BLaER1 (cell line): ENCODE data around the gene PSMB8.
"Not testable (repeated sequence)": the region's sequence is repeated elsewhere in the genome, so short reads cannot be mapped to it uniquely, and the experiment has no call there.

ENCODE experiments used
- H3K27ac ChIP-seq: shearing (Covaris generic); formaldehyde crosslinking; 2 replicates; pipeline ENCODE4 v1.8.1; 2022
- H3K27me3 ChIP-seq: shearing (Covaris generic); formaldehyde crosslinking; 2 replicates; pipeline ENCODE4 v1.8.1; 2022
- H3K36me3 ChIP-seq: shearing (Covaris generic); formaldehyde crosslinking; 2 replicates; pipeline ENCODE4 v1.8.1; 2022
- H3K4me1 ChIP-seq: shearing (Covaris generic); formaldehyde crosslinking; 2 replicates; pipeline ENCODE4 v1.8.1; 2022
- H3K4me2 ChIP-seq: shearing (Covaris generic); formaldehyde crosslinking; 2 replicates; pipeline ENCODE4 v1.8.1; 2022
- H3K4me3 ChIP-seq: shearing (Covaris generic); formaldehyde crosslinking; 2 replicates; pipeline ENCODE4 v1.8.1; 2022
- H3K9ac ChIP-seq: shearing (Covaris generic); formaldehyde crosslinking; 2 replicates; pipeline ENCODE4 v1.8.1; 2022
- H3K9me3 ChIP-seq: shearing (Covaris generic); formaldehyde crosslinking; 2 replicates; pipeline ENCODE4 v1.8.1; 2022
- H4K20me1 ChIP-seq: shearing (Covaris generic); formaldehyde crosslinking; 2 replicates; pipeline ENCODE4 v1.8.1; 2022
- Cebpa-rat ChIP-seq: shearing (Covaris generic); IDR thresholded peaks from 2 replicates; pipeline ENCODE4 v1.8.1; 2022

Gene PSMB8

DNA sequence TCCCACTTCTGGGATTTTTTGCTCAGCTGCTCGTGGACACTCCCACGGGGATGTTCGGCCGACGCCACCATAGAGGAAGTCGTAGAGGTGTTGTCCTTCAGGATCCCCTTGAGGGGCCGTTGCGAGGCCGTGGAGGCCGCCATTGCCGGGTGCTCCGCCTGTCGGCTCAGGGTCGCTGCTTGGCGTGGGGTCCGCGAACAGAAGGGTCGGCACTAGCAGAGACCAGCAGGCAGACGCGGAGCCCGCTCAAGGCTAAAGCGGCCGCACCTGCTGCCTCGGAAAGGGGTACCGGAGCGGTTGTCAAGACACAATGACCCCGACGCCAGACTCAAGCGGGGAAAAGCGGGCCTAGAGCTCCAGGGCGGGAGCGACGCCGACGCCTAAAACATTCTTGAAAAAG, 35.8 kb upstream of the PSMB8 start:
- peaks cover 5% of the 10 kb centered on the region; the same call in 1 of the 2 replicates for H3K36me3 ChIP-seq
- no peak overlapping the region for H3K27ac ChIP-seq
- H3K4me3 ChIP-seq, result no peak overlapping the region
- no peaks in the 10 kb centered on the region for H3K9me3 ChIP-seq
- TF ChIP-seq Cebpa-rat, result no peak
- no peak overlapping the region for H3K4me2 ChIP-seq
- no peak overlapping the region for H3K9ac ChIP-seq
- H4K20me1 ChIP-seq, result no peaks in the 10 kb centered on the region
- no peaks in the 10 kb centered on the region for H3K27me3 ChIP-seq
- H3K4me1 ChIP-seq, result peaks cover 12% of the 10 kb centered on the region

- Histone ChIP-seq H3K4me2 (no peak overlapping the region), H3K4me1 (no peaks in the 10 kb centered on the region), H3K9ac (no peak overlapping the region), H4K20me1 (no peaks in the 10 kb centered on the region), H3K27me3 (no peaks in the 10 kb centered on the region), H3K9me3 (no peaks in the 10 kb centered on the region), H3K27ac (no peak overlapping the region), H3K36me3 (peaks cover 5% of the 10 kb centered on the region; the same call in 1 of the 2 replicates), H3K4me3 (no peak overlapping the region)
- TF ChIP-seq Cebpa-rat, result no peak
Measured at GRCh38 chr6:32876603-32877002, 32.8 kb upstream of the PSMB8 start.

DNA sequence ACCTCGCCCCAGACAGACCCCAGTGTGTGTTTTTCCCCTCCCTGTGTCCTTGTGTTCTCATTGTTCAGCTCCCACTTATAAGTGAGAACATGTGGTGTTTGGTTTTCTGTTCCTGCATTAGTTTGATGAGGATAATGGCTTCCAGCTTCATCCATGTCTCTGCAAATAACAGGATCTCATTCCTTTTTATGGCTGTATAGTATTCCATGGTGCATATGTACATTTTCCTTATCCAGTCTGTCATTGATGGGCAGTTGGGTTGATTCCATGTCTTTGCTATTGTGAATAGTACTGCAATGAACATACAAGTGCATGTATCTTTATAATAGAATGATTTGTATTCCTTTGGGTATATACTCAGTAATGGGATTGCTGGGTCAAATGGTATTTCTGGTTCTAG, 30.1 kb upstream of the PSMB8 start:
- not testable (repeated sequence) for H4K20me1 ChIP-seq, H3K4me3 ChIP-seq

GRCh38 chr6:32868257-32868788, 24.5 kb upstream of the PSMB8 start:
- Histone ChIP-seq H3K9me3 (no peaks in the 10 kb centered on the region), H3K4me2 (no peak overlapping the region), H3K9ac (no peak overlapping the region), H3K4me3 (no peak overlapping the region), H3K27me3 (no peaks in the 10 kb centered on the region), H3K4me1 (peaks cover 31% of the 10 kb centered on the region), H4K20me1 (no peaks in the 10 kb centered on the region), H3K27ac (no peak overlapping the region), H3K36me3 (no peaks in the 10 kb centered on the region)
- no peak for TF ChIP-seq Cebpa-rat

More for the DNA sequence above, 30.1 kb upstream of the PSMB8 start:
- H3K27ac ChIP-seq, H3K4me2 ChIP-seq, H3K4me1 ChIP-seq, H3K9ac ChIP-seq, H3K9me3 ChIP-seq, H3K36me3 ChIP-seq, H3K27me3 ChIP-seq: not testable (repeated sequence)

DNA sequence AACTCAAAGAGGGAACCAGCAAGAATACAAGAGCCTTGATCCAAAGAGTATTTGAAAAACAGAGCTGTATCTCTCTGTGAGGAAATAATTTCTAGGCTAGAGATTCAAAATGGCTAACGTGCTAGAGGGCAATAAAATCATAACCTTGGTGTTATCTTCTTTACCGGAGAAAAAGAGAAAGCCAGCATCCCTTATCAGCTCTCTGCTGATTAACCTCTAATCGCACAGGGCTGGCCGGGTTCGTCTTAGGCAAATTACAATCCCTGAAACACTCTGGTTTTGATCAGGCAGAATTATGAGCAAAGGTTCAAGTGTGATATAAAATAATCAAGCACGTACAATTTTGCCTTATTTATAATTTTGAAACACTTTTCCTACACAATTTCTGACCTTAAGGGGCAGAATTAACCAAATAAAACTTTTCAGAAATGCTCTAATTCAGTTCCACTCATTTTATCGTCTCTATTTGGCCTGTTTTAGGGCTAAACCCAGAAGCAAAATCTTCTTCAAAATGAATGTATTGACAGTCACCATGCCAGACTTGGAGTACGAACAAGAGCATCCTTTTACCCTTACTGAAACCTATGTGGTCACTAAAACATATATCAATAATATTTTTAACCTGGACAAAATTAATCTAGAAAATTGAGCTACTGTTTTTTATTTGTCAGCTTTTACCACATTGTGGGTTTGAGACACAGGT, 23.9 kb upstream of the PSMB8 start:
- H4K20me1 ChIP-seq, result no peaks in the 10 kb centered on the region
- no peak overlapping the region for H3K4me3 ChIP-seq
- H3K9ac ChIP-seq, result peak overlapping the region; percentile 29; the same call in 1 of the 2 replicates
- peak overlapping the region; percentile 38 for H3K4me2 ChIP-seq
- H3K27me3 ChIP-seq, result no peaks in the 10 kb centered on the region
- peaks cover 31% of the 10 kb centered on the region for H3K4me1 ChIP-seq
- no peak overlapping the region for H3K27ac ChIP-seq
- TF ChIP-seq Cebpa-rat, result no peak
- H3K36me3 ChIP-seq, result no peaks in the 10 kb centered on the region
- no peaks in the 10 kb centered on the region for H3K9me3 ChIP-seq

DNA sequence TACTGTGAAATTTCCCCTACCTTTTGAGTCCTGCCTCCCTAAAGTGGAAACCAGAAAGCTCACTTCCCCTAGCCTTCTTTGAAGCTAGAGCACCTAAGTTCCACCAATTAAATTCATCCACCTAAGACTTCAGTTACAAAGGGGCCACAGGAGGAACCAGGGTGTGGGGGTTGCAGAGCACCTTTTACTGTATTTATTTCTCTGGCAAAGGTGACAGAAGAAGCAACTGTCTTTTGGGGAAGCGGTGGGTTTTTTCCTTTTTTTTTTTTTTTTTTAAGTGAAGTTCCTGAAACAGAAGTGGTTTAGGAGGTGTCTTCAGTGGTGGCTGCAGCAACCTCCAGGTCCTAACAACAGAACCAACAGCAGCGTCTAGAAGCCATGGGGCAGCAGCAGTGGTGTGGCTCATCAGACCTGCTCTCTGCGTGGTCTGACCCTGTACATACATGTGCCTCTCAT, 23.2 kb upstream of the PSMB8 start:
- no peaks in the 10 kb centered on the region for H3K27me3 ChIP-seq
- H3K9ac ChIP-seq, result peak overlapping the region; percentile 29; the same call in 1 of the 2 replicates
- no peak overlapping the region for H3K27ac ChIP-seq
- peak overlapping the region; percentile 38 for H3K4me2 ChIP-seq
- H4K20me1 ChIP-seq, result no peaks in the 10 kb centered on the region
- no peak for TF ChIP-seq Cebpa-rat
- H3K9me3 ChIP-seq, result no peaks in the 10 kb centered on the region
- H3K36me3 ChIP-seq, result no peaks in the 10 kb centered on the region
- H3K4me3 ChIP-seq, result no peak overlapping the region
- peaks cover 31% of the 10 kb centered on the region for H3K4me1 ChIP-seq

DNA sequence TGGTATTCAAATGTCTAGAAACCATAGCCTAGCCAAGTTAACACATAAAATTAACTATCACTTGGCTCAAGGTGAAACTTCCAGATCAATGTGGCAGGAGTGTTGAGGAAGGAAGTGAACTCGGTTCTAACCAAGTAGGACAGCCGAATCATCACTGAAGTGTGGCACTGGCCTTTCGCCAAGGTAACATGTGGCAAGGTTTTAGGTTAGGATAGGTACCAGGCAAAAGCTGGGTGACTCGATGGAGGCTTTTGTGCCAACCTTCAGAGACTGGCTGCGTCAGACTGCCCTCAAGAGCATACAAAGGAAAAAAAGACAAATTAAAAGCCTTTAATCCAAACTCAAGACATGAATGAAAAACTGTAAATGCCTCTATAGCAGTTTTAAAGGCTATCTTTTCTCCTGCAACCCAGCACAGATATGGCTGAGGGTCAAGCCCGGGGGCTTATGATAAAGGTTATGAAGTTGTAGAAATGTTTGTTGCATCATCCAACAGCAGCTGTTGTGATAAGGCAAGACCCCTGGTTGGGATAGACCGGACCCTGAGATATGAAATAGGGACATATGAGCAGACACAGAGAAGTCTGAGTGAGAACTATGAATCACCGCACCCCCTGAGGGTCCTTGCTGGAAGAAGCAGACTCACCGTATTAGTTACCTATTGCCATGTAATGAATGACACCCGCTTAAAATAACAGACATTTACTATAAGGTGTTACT, 22.0 kb upstream of the PSMB8 start:
- Histone ChIP-seq H3K36me3 (peaks cover 5% of the 10 kb centered on the region), H3K4me1 (peaks cover 33% of the 10 kb centered on the region), H3K9ac (no peak overlapping the region), H3K9me3 (no peaks in the 10 kb centered on the region), H3K4me2 (no peak overlapping the region), H4K20me1 (no peaks in the 10 kb centered on the region), H3K27ac (no peak overlapping the region), H3K4me3 (no peak overlapping the region), H3K27me3 (no peaks in the 10 kb centered on the region)
- no peak for TF ChIP-seq Cebpa-rat

DNA sequence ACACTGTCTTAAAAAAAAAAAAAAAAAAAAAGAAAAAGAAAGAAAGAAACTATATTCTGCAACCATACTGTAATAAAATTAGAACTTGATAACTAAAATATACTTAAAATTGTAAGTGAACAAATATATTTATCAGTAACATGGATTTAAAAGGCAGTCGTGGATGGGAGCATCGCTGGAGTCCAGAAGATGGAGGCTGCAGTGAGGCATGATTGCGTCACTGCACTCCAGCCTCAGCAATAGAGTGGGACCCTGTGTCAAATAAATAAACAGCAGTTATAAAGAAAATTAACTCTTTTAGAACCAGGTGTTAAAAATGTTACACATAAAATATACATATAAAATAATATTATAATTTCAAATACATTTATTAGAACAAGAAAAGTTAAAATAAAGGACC, 18.9 kb upstream of the PSMB8 start:
- Histone ChIP-seq H3K4me3 (no peak overlapping the region), H3K27me3 (no peaks in the 10 kb centered on the region), H4K20me1 (no peaks in the 10 kb centered on the region), H3K9ac (no peak overlapping the region), H3K9me3 (no peaks in the 10 kb centered on the region), H3K4me1 (peaks cover 44% of the 10 kb centered on the region), H3K4me2 (no peak overlapping the region), H3K27ac (no peak overlapping the region), H3K36me3 (peaks cover 37% of the 10 kb centered on the region)
- peak; percentile 38; the same call in 1 of the 2 replicates for TF ChIP-seq Cebpa-rat

DNA sequence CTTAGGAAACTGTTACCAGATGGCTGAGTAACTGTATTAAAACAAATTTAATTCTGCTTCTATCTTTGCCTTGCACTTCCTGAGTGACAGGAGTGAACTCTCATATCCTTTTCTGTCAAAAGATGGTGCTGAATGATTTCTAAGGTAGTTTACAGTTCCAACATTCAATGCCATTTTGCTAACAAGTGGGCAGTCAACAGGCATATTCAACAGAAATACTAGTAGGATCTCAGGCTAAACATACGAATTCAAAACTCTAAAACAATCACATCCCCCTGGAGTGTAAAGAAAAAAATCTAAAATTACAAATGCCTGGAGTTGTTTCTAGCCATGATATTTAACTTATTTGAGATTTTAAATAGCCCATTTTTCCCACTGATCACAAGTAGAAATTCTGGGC, 16.8 kb upstream of the PSMB8 start:
- peaks cover 54% of the 10 kb centered on the region for H3K36me3 ChIP-seq
- H3K4me1 ChIP-seq, result peaks cover 33% of the 10 kb centered on the region
- H3K27me3 ChIP-seq, result no peaks in the 10 kb centered on the region
- H3K27ac ChIP-seq, result no peak overlapping the region
- no peak overlapping the region for H3K9ac ChIP-seq
- H4K20me1 ChIP-seq, result no peaks in the 10 kb centered on the region
- no peak for TF ChIP-seq Cebpa-rat
- no peak overlapping the region for H3K4me3 ChIP-seq
- H3K9me3 ChIP-seq, result no peaks in the 10 kb centered on the region
- no peak overlapping the region for H3K4me2 ChIP-seq

- no peak overlapping the region for H3K27ac ChIP-seq
- H3K27me3 ChIP-seq, result no peaks in the 10 kb centered on the region
- H3K4me1 ChIP-seq, result peaks cover 34% of the 10 kb centered on the region
- peaks cover 54% of the 10 kb centered on the region for H3K36me3 ChIP-seq
- H3K4me3 ChIP-seq, result no peak overlapping the region
- no peak for TF ChIP-seq Cebpa-rat
- H3K9ac ChIP-seq, result no peak overlapping the region
- H3K9me3 ChIP-seq, result no peaks in the 10 kb centered on the region
- H4K20me1 ChIP-seq, result no peaks in the 10 kb centered on the region
- no peak overlapping the region for H3K4me2 ChIP-seq
Measured at GRCh38 chr6:32858194-32858593, 14.3 kb upstream of the PSMB8 start.
